Measurements from ENCODE around the gene GDPD3.

The GDPD3 gene

GRCh38 chr16:30113031-30113710 is at the start of gene GDPD3:
TSS of gene GDPD3 (minus strand) at chr16:30113537. CDS start at chr16:30113478, 59 bp downstream.
- no peaks in the 10 kb centered on the region for H3K36me3 ChIP-seq (ENCODE audit: insufficient read depth)
- H3K27me3 ChIP-seq (ENCODE audit: insufficient read depth, low read depth), result no peaks in the 10 kb centered on the region
- H3K4me2 ChIP-seq, result no peak within 1 kb of the TSS
- no peaks in the 10 kb centered on the region for H4K20me1 ChIP-seq (ENCODE audit: insufficient read depth)
- H2AFZ ChIP-seq (ENCODE audit: low read depth), result no peak within 1 kb of the TSS
- no peaks in the 10 kb centered on the region for H3K79me2 ChIP-seq (ENCODE audit: insufficient read depth, low read depth)
- no peak within 1 kb of the TSS for H3K9ac ChIP-seq
- TF ChIP-seq CTCF (conservative IDR thresholded peaks at IDR 0.05; ENCODE audit: low read depth, low read length), result peak; percentile 28; the same call in 1 of the 2 replicates
- H3K4me3 ChIP-seq (IDR thresholded peaks at IDR 0.05; ENCODE audit: insufficient read depth, low read depth, low read length), result no peak within 1 kb of the TSS
- no peak within 1 kb of the TSS for H3K27ac ChIP-seq
- H3K4me1 ChIP-seq (ENCODE audit: low read depth, poor library complexity, severe bottlenecking), result peaks cover 32% of the 10 kb centered on the region

GRCh38 chr16:30157214-30157613 is 43.9 kb upstream of the GDPD3 start:
- H3K4me2 ChIP-seq, result no peak overlapping the region
- no peak overlapping the region for H3K27ac ChIP-seq
- H3K27me3 ChIP-seq (ENCODE audit: insufficient read depth, low read depth), result no peaks in the 10 kb centered on the region
- H3K4me3 ChIP-seq (IDR thresholded peaks at IDR 0.05; ENCODE audit: insufficient read depth, low read depth, low read length), result no peak overlapping the region
- H3K4me1 ChIP-seq (ENCODE audit: low read depth, poor library complexity, severe bottlenecking), result no peaks in the 10 kb centered on the region
- no peak overlapping the region for H2AFZ ChIP-seq (ENCODE audit: low read depth)
- no peaks in the 10 kb centered on the region for H3K36me3 ChIP-seq (ENCODE audit: insufficient read depth)
- H3K9ac ChIP-seq, result no peak overlapping the region
- H4K20me1 ChIP-seq (ENCODE audit: insufficient read depth), result no peaks in the 10 kb centered on the region
- no peak for TF ChIP-seq CTCF (conservative IDR thresholded peaks at IDR 0.05; ENCODE audit: low read depth, low read length)
- no peaks in the 10 kb centered on the region for H3K79me2 ChIP-seq (ENCODE audit: insufficient read depth, low read depth)

GRCh38 chr16:30155188-30155587 is 41.9 kb upstream of the GDPD3 start:
- no peaks in the 10 kb centered on the region for H3K27me3 ChIP-seq (ENCODE audit: insufficient read depth, low read depth)
- no peak overlapping the region for H3K4me2 ChIP-seq
- no peak overlapping the region for H3K4me3 ChIP-seq (IDR thresholded peaks at IDR 0.05; ENCODE audit: insufficient read depth, low read depth, low read length)
- no peak overlapping the region for H3K27ac ChIP-seq
- no peaks in the 10 kb centered on the region for H3K4me1 ChIP-seq (ENCODE audit: low read depth, poor library complexity, severe bottlenecking)
- H4K20me1 ChIP-seq (ENCODE audit: insufficient read depth), result no peaks in the 10 kb centered on the region
- no peaks in the 10 kb centered on the region for H3K79me2 ChIP-seq (ENCODE audit: insufficient read depth, low read depth)
- H3K9ac ChIP-seq, result no peak overlapping the region
- TF ChIP-seq CTCF (conservative IDR thresholded peaks at IDR 0.05; ENCODE audit: low read depth, low read length), result no peak
- no peaks in the 10 kb centered on the region for H3K36me3 ChIP-seq (ENCODE audit: insufficient read depth)
- H2AFZ ChIP-seq (ENCODE audit: low read depth), result no peak overlapping the region

- Histone ChIP-seq H3K4me1 (ENCODE audit: low read depth, poor library complexity, severe bottlenecking) (no peaks in the 10 kb centered on the region), H3K27me3 (ENCODE audit: insufficient read depth, low read depth) (no peaks in the 10 kb centered on the region), H3K27ac (no peak overlapping the region), H3K79me2 (ENCODE audit: insufficient read depth, low read depth) (no peaks in the 10 kb centered on the region), H2AFZ (ENCODE audit: low read depth) (no peak overlapping the region), H3K4me3 (IDR thresholded peaks at IDR 0.05; ENCODE audit: insufficient read depth, low read depth, low read length) (no peak overlapping the region), H3K36me3 (ENCODE audit: insufficient read depth) (no peaks in the 10 kb centered on the region), H4K20me1 (ENCODE audit: insufficient read depth) (no peaks in the 10 kb centered on the region), H3K9ac (no peak overlapping the region), H3K4me2 (no peak overlapping the region)
- TF ChIP-seq CTCF (conservative IDR thresholded peaks at IDR 0.05; ENCODE audit: low read depth, low read length), result no peak
Measured at GRCh38 chr16:30152517-30152916, 39.2 kb upstream of the GDPD3 start.
